A549 treated with AZD9567 at 1 μM for 4 hours (cell line): ENCODE measurements around the gene ZMYM5. TPM values are rescaled to one million over a fixed set of nuclear protein-coding genes. Genes with fewer than 3 reads are reported as not detected.

ENCODE experiments used
- total RNA-seq: library from RNA; stranded (reverse); fragments of 200-300 nt; extraction: Qiagen RNA extraction; gene quantifications from 5 replicates; pipeline ENCODE4 v1.2.3, GENCODE V29; 2022; ENCODE audit not compliant: insufficient read depth

ZMYM5 gene
- total RNA-seq = 5.6 to 8.2 TPM (median 6.3 TPM) in 5 replicates

GRCh38 chr13:19863323-19864023, at the start of gene ZMYM5:
TSS of gene ZMYM5 (minus strand) at chr13:19863649. CDS start at chr13:19852180, 11,469 bp downstream.

DNA sequence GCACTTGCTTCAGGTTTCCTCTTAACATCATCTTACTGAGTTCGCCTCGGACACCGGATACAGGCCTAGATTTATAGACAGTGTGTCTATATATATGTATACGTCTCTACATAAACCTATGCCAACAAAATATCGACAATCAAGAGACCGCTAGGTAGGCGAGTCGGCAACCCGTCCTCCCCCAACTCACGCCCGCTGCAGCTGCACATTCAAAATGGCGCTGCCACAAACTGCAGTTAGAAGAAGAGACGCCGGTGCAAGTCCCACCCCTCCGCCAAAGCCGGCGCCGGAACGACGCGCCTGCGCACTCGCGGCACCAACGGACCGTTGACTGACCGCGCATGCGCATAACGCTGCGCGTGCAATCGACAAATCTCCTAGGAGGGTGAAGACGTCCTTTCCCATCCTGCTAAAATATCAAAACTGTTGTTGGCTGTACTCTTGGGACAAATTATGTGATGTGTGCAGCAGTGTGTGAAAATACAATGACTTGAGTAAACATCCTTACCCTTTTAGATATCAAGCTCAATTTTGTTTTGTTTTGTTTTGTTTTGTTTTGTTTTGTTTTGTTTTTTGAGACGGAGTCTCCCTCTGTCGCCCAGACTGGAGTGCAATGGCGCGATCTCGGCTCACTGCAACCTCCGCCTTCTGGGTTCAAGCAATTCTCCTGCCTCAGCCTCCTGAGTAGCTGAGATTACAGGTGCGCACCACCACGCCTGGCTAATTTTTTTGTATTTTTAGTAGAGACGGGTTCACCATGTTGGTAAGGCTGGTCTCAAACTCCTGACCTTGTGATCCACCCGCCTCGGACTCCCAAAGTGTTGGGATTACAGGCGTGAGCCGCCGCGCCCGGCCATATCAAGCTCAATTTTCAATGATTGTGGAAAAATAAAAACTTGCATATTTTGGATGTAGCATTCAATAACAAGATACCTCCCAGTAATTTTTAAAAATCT, 80.4 kb downstream of the ZMYM5 start, which contains the start of gene PSPC1:
Gene PSPC1 (minus strand): TSS at position 219 of the 956 bp plus-strand sequence. CDS start 188 bp downstream, at position 31.

Other genes with a start within 250 kb of the ZMYM5 start
- 12.1 to 14.0 TPM (median 12.4 TPM) in 5 replicates for gene MPHOSPH8, start 230.0 kb downstream of the ZMYM5 start, total RNA-seq
- gene PSPC1, start 80.7 kb downstream of the ZMYM5 start, total RNA-seq = 41.9 to 46.8 TPM (median 44.7 TPM) in 5 replicates
- gene ZMYM2, start 95.1 kb upstream of the ZMYM5 start, total RNA-seq = 14.8 to 34.7 TPM (median 17.2 TPM) in 5 replicates